ENCODE results near the gene AUP1.

AUP1 gene

GRCh38 chr2:74576211-74576862, 46.8 kb upstream of the AUP1 start:
- TF ChIP-seq TSHZ2 (CRISPR knock-in tag; IDR thresholded peaks at IDR 0.05) (no peak), SNAI2 (CRISPR knock-in tag; IDR thresholded peaks at IDR 0.05) (no peak)
- ATAC-seq = no peak

GRCh38 chr2:74575320-74575719, 45.8 kb upstream of the AUP1 start:
- TF ChIP-seq RARB (CRISPR knock-in tag; IDR thresholded peaks at IDR 0.05) (no peak), POU6F1 (CRISPR knock-in tag; IDR thresholded peaks at IDR 0.05; ENCODE audit: borderline replicate concordance, low read depth) (no peak), ESRRG (CRISPR knock-in tag; IDR thresholded peaks at IDR 0.05) (no peak), SNAI2 (CRISPR knock-in tag; IDR thresholded peaks at IDR 0.05) (no peak), ZNF70 (CRISPR knock-in tag; IDR thresholded peaks at IDR 0.05) (no peak), GLIS3 (CRISPR knock-in tag; IDR thresholded peaks at IDR 0.05) (no peak), ARNTL (CRISPR knock-in tag; IDR thresholded peaks at IDR 0.05; ENCODE audit: borderline replicate concordance, low read depth) (no peak), ZNF565 (CRISPR knock-in tag; conservative IDR thresholded peaks at IDR 0.05; ENCODE audit: low read depth) (no peak), BACH2 (CRISPR knock-in tag; IDR thresholded peaks at IDR 0.05; ENCODE audit: borderline replicate concordance) (no peak), ZC3H10 (CRISPR knock-in tag; IDR thresholded peaks at IDR 0.05) (no peak)
- no peak for ATAC-seq

GRCh38 chr2:74573747-74574562, 44.4 kb upstream of the AUP1 start:
- TF ChIP-seq CSDC2 (CRISPR knock-in tag; IDR thresholded peaks at IDR 0.05) (no peak), OSR1 (CRISPR knock-in tag; IDR thresholded peaks at IDR 0.05) (no peak), CREB5 (CRISPR knock-in tag; IDR thresholded peaks at IDR 0.05; ENCODE audit: low read depth) (no peak), ZNF70 (CRISPR knock-in tag; IDR thresholded peaks at IDR 0.05) (no peak), ISL1 (CRISPR knock-in tag; IDR thresholded peaks at IDR 0.05) (no peak), TCF4 (CRISPR knock-in tag; IDR thresholded peaks at IDR 0.05; ENCODE audit: borderline replicate concordance) (no peak), ARNTL (CRISPR knock-in tag; IDR thresholded peaks at IDR 0.05; ENCODE audit: borderline replicate concordance, low read depth) (no peak), TOX (CRISPR knock-in tag; IDR thresholded peaks at IDR 0.05; ENCODE audit: borderline replicate concordance) (no peak), ZNF8 (CRISPR knock-in tag; IDR thresholded peaks at IDR 0.05) (no peak), POU6F1 (CRISPR knock-in tag; IDR thresholded peaks at IDR 0.05; ENCODE audit: borderline replicate concordance, low read depth) (no peak), CSRNP3 (CRISPR knock-in tag; IDR thresholded peaks at IDR 0.05) (no peak), BACH2 (CRISPR knock-in tag; IDR thresholded peaks at IDR 0.05; ENCODE audit: borderline replicate concordance) (no peak), PATZ1 (CRISPR knock-in tag; IDR thresholded peaks at IDR 0.05; ENCODE audit: borderline replicate concordance) (no peak)

More at GRCh38 chr2:74573747-74574562, 44.4 kb upstream of the AUP1 start:
- ATAC-seq = peak; percentile 97

Data from SK-N-SH treated with all-trans-retinoic acid at 6 μM for 48 hours (cell line).